ENCODE results near the gene GSKIP.
"Not testable (repeated sequence)": the region's sequence is repeated elsewhere in the genome, so short reads cannot be mapped to it uniquely, and the experiment has no call there.

GSKIP gene

GRCh38 chr14:96362965-96363750 lies at the start of gene GSKIP, which contains the start of gene ATG2B:
TSS of gene GSKIP (plus strand) at chr14:96363526. CDS start at chr14:96382248, 18,722 bp downstream.
TSS of gene ATG2B (minus strand) at chr14:96363341. CDS start at chr14:96362976, 365 bp downstream.
- no peak for FAIRE-seq

- no peak for FAIRE-seq
These were observed 47.2 kb upstream of the GSKIP start for GRCh38 chr14:96316087-96316486.

- FAIRE-seq: no peak
These were observed 44.5 kb upstream of the GSKIP start for GRCh38 chr14:96318836-96319235.

- FAIRE-seq: no peak
These were observed 42.7 kb upstream of the GSKIP start for GRCh38 chr14:96320605-96321004.

GRCh38 chr14:96324219-96324618 lies 39.1 kb upstream of the GSKIP start:
- FAIRE-seq: no peak

GRCh38 chr14:96338551-96338950 lies 24.8 kb upstream of the GSKIP start:
- no peak for FAIRE-seq

- no peak for FAIRE-seq
These were observed 22.0 kb upstream of the GSKIP start for GRCh38 chr14:96341323-96341722.

- FAIRE-seq: no peak
These were observed 17.7 kb upstream of the GSKIP start for GRCh38 chr14:96345669-96346068.

- FAIRE-seq: not testable (repeated sequence)
These were observed 15.4 kb upstream of the GSKIP start for GRCh38 chr14:96347957-96348356.

GRCh38 chr14:96349286-96350075 lies 13.8 kb upstream of the GSKIP start:
- FAIRE-seq: no peak

GRCh38 chr14:96351986-96352385 lies 11.3 kb upstream of the GSKIP start:
- no peak for FAIRE-seq

- FAIRE-seq: no peak
These were observed 10.6 kb upstream of the GSKIP start for GRCh38 chr14:96352708-96353107.

GRCh38 chr14:96354246-96354645 lies 9.1 kb upstream of the GSKIP start:
- FAIRE-seq: no peak

GRCh38 chr14:96357216-96357615 lies 6.1 kb upstream of the GSKIP start:
- no peak for FAIRE-seq

- no peak for FAIRE-seq
These were observed 3.4 kb upstream of the GSKIP start for GRCh38 chr14:96359959-96360358.

GRCh38 chr14:96362071-96362964 lies 1.0 kb upstream of the GSKIP start:
- FAIRE-seq: no peak

- no peak for FAIRE-seq
These were observed 518 bp downstream of the GSKIP start for GRCh38 chr14:96363751-96364336.

GRCh38 chr14:96364962-96365361 lies 1.6 kb downstream of the GSKIP start:
- FAIRE-seq: no peak

- no peak for FAIRE-seq
These were observed 5.2 kb downstream of the GSKIP start for GRCh38 chr14:96368534-96368933.

- FAIRE-seq: no peak
These were observed 7.2 kb downstream of the GSKIP start for GRCh38 chr14:96370528-96370927.

- FAIRE-seq: no peak
These were observed 10.2 kb downstream of the GSKIP start for GRCh38 chr14:96373538-96373937.

- no peak for FAIRE-seq
These were observed 12.8 kb downstream of the GSKIP start for GRCh38 chr14:96376093-96376492.

GRCh38 chr14:96380735-96381134 lies 17.4 kb downstream of the GSKIP start:
- FAIRE-seq: no peak

All from TTC549 (cell line).